AG08396 (cell line): ENCODE data around the gene CXCL13.
"Not testable (repeated sequence)": the region's sequence is repeated elsewhere in the genome, so short reads cannot be mapped to it uniquely, and the experiment has no call there.

Experiments
- DNase-seq: peaks from one replicate; pipeline ENCODE4 v3.0.0; 2012; ENCODE audit warnings: low spot score, mixed read lengths

Gene CXCL13

GRCh38 chr4:77601614-77602187 is 3.9 kb upstream of the CXCL13 start:
- no peak for DNase-seq

- no peak for DNase-seq
Observed at GRCh38 chr4:77613267-77613666, 7.6 kb downstream of the CXCL13 start.

GRCh38 chr4:77615153-77615552 is 9.5 kb downstream of the CXCL13 start:
- no peak for DNase-seq

DNA sequence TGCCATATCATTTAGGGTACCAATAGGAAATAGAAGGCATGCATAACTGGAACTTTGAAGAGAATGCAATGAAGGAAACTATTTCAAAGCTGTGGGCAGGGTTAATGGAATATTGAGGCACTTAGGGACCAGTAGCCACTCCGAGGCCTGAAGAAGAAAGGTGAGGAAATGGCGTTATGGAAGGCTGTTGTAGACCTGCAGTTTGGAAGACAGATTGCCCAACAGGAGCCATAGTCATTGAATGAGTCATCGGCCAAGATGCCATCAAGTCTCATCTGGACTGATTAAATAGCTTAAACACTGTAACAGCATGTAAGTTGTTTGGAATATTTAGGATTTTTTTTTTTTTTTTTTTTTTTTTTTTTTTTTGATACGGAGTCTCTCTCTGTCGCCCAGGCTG is 11.6 kb downstream of the CXCL13 start:
- no peak for DNase-seq

DNA sequence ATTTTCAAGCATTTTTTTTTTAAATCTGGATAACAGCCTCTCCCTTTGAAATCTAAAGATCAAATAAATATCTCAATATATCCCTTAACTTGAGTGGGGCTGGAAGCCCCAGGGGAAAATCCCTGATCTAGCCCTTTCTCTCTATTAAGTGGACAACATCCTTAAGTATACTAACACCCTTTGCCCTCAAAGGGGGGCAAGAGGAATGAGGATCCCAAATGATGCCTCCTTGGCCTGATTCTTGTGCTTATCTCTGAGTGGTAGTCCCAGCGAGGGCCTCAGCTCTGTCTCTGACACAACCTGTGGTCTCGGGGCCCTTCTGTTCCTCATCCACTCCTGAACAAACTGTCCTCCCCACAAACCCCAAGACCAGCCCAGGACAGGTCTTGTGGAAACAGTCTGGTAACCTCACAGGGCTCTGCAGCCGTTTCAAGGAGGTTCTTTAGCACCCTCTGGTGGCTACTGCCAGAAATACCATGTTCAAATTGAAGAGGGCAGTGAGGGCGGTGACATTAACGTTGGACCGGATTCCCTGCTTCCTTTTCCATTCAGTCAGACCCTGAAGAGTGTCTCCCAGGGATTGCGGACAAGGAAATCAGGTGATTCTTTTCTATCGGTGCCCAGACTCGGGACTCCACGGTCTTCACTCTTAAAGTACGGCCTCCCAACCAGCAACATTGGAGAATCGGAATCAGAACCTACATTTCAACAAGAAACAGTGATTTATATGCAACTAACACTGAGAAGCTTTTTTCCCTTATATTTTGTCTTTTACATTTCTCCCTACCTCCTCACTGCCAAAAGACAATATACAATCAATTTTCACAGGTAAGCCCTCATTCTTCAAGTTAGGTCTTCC is 13.0 kb downstream of the CXCL13 start:
- peak; percentile 69 for DNase-seq

DNA sequence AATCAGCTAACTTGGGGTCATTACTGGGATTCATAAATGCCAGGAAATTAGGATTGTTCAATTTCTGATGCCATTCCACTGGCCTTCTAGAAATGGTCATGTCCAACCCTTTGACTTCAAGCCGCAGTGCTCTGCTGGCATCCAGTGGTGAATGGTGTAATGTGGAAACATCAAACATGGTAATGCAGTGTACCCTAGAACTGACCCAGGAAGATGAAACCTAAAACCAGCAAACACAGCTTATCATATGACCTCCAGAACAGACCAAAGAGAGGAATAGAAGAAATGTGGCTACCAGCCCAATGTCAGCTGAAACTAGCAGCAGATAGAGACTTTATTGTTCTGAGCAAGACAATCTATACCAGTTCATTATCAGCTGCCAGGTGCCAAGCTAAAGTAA is 13.8 kb downstream of the CXCL13 start:
- DNase-seq = no peak

DNA sequence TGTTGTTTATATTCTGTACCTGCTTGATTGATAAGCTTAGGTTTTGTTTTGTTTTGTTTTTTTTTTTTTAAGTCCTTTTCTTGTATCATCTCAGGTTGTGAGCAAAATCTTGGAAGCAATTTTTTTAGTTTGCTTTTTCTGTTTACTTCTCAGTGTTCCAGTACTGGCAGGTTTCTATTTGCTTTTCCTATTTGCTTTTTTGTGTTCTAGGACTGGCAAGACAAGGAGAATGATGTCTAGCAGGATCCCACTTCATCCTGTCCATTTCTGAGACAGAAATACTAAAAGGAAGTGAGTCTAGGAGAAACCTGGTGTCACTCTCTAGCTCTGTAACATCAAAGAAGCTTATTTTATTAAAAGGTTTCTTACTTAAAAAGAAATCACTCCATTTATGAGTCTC is 15.6 kb downstream of the CXCL13 start:
- no peak for DNase-seq

DNA sequence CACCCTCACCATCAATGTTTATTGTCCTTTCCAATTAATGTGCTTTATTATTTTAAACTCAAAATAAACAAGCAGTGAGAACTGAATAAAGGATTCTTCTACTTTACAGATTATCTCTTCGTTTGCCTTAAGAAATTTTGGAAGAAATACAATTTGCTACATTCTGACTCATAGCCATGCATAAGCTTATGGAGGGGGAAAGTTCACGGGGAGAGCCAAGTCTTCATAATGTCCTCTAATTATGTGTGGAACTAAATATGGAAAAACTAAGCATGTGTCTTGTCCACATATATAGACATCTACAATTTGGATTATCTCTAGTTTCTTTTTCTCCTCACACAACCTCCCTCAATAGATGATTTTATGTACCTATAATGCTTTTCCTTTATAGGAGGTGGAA is 17.5 kb downstream of the CXCL13 start:
- DNase-seq = no peak

GRCh38 chr4:77624213-77624612 is 18.6 kb downstream of the CXCL13 start:
- no peak for DNase-seq

- no peak for DNase-seq
Observed at GRCh38 chr4:77625485-77625884, 19.9 kb downstream of the CXCL13 start.

GRCh38 chr4:77629885-77630284 is 24.3 kb downstream of the CXCL13 start:
- no peak for DNase-seq

- no peak for DNase-seq
Observed at GRCh38 chr4:77631276-77631675, 25.7 kb downstream of the CXCL13 start.

DNA sequence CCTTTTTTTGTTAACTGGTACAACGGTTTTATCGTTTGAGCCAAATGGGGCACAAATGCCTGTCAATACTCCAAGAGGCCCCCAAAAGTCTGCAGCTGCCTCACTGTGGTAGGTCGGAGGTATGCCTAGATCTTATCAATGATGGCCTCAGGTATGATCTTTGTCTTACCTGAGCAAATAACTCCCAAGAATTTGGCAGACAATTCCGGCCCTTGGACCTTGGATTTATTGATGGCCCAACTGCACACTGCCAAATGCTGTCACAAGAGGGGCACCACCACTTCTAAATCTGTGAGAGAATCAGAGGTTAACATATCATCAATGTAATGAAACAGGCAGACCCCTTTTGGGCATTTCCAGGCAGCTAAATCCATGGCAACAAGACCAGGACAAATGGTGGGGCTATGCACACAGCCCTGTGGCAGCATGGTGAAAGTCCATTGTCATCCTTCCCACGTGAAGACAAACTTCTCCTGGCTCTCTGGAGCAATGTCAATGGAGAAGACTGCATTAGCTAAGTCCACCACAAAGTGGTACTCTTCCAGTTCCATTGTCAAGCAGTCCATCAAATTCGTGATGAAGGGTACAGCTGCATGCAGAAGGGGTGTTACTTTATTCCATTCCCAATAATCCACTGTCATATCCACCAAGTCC is 28.6 kb downstream of the CXCL13 start:
- no peak for DNase-seq

DNA sequence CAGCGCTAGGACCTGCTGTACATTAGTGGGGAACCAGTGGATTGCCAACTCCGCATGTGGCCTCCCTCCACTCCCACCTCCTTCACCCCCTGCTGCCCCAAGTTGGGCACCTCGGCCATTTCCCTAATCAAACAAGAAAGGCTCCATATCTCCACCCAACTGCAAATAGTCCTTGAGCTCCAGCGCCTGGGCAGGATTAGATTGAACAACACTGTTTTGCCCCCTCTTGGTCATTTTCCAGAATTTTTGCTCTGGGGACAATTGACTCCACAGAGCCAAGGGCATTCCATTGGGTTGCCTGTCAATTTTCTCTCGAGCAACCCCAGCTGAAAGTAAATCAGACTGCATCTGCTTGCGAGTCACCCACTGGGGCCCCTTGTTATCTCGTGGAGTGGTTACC is 29.6 kb downstream of the CXCL13 start:
- DNase-seq = no peak

GRCh38 chr4:77635876-77636275 is 30.3 kb downstream of the CXCL13 start:
- no peak for DNase-seq

DNA sequence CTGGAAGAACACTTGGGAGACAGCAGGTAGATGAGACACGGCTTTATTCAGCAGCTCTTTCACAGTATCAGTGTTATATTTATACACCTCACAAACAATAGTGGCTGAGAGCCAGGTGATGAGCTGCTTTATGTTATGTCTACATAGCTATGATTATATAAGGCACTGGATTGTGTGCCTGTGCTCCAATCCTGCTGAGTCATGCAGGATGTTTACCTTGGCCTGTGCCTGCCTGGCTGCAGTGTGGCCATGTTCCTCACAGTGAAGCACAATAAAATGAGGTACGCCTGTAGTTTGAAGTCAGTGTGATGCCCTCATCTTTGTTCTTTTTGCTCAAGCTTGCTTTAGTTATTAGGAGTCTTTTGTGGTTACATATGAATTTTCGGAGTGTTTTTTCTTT is 31.3 kb downstream of the CXCL13 start:
- DNase-seq = no peak

GRCh38 chr4:77644069-77644468 is 38.4 kb downstream of the CXCL13 start:
- DNase-seq = not testable (repeated sequence)

- no peak for DNase-seq
Observed at GRCh38 chr4:77650787-77651186, 45.2 kb downstream of the CXCL13 start.

DNA sequence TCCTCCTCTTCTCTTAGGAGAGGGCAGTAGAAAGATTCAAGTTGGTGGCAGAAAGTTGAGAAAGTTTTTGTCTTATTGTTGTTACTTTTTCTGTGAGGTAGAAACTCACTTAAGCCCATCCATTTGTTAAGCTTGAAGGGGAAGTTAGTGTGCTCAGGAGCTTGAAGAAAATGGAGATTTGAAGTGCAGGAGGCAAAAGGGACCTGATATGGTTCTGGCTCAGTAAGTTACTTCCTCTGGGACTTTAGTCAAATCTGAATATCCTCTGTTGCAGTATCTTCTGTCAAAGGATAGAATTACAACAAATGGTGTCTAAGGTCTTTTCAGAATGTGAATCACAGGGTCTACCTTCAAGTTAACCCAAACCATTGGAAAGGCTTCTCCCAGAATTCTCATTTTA is 46.2 kb downstream of the CXCL13 start:
- no peak for DNase-seq

DNA sequence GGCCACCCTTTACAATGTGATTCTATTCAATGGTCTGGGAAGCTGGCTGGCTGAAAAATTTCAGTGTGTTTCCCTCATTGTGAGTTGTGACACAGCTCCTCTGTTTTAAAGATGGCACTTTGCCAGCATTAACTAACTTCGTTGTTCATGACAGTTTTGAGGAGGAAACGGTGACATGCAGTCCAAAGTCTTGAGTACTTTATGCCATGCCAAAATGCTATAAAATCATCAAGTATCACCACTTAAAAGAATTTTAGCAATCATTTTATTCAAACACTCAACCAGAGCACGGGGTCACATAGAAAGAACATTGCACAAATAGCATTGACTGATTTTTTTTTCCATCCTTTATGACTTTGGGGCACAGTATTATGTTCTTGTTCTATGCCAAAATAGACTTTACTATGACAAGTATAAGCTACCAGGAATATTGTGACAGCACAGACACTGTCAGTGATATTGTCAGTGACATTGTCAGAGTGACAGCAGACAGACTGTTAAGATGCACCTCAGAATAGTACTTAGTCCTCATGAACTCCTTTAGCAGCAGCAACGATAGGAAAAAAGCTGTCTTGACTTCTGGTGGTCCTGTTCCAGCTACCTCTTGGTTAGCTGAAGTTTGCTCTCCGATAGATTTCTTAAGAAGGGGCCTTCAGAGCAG is 46.7 kb downstream of the CXCL13 start:
- DNase-seq = no peak

DNA sequence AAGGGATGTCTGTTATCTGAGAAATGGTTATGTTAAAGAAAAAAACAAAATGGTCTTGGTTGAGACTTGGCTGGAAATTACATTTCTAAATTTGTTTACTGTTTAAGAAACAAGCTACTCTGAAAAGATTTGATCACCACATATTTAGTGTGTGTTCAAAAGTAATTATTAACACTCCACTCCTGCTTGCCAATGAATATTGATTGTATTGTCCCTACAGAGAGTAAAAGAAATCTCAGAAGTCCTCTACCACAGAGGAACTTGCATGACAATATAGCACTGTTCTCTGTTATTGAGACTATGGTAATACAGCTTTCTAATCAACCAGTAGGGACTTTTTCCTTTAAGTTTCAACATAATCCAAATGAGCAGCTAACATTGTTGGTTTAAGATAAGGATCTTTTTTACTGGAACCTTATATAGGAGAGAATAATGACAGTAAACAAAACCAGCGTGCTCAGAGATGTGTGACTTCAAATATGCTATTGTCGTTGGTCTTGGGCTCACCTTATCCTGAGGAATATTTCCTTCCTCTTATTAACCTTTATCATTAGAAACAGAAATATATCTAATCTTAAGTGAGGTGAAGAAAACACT is 47.6 kb downstream of the CXCL13 start:
- DNase-seq = no peak

GRCh38 chr4:77660318-77660717 is 54.7 kb downstream of the CXCL13 start:
- not testable (repeated sequence) for DNase-seq
